Activated effector memory CD4-positive, alpha-beta T cell treated with anti-CD3 and anti-CD28 coated beads, Interleukin-2, amount 50 U/mL, for 16 hours (primary cell): Measurements from ENCODE around the gene PARD3.

Source experiments
- DNase-seq: peaks from one replicate; pipeline ENCODE4 v3.0.0-alpha.2; 2020

PARD3 gene

GRCh38 chr10:34107626-34108516, 707.2 kb downstream of the PARD3 start:
- DNase-seq: no peak

GRCh38 chr10:34106356-34106885, 708.7 kb downstream of the PARD3 start:
- DNase-seq: no peak

GRCh38 chr10:34104829-34105572, 710.1 kb downstream of the PARD3 start:
- DNase-seq: no peak

GRCh38 chr10:34102893-34103506, 712.1 kb downstream of the PARD3 start:
- DNase-seq: no peak

- no peak for DNase-seq
Measured at GRCh38 chr10:34102237-34102673, 712.8 kb downstream of the PARD3 start.

GRCh38 chr10:34101001-34101400, 714.1 kb downstream of the PARD3 start:
- DNase-seq: no peak

- no peak for DNase-seq
Measured at GRCh38 chr10:34098821-34099567, 716.1 kb downstream of the PARD3 start.

GRCh38 chr10:34097682-34098081, 717.4 kb downstream of the PARD3 start:
- DNase-seq: no peak

GRCh38 chr10:34094961-34095360, 720.1 kb downstream of the PARD3 start:
- DNase-seq: no peak

- DNase-seq: no peak
Measured at GRCh38 chr10:34094146-34094696, 720.9 kb downstream of the PARD3 start.

- DNase-seq: no peak
Measured at GRCh38 chr10:34092891-34093290, 722.2 kb downstream of the PARD3 start.

- DNase-seq: no peak
Measured at GRCh38 chr10:34091635-34092195, 723.4 kb downstream of the PARD3 start.

GRCh38 chr10:34089253-34089652, 725.8 kb downstream of the PARD3 start:
- no peak for DNase-seq

GRCh38 chr10:34088208-34088794, 726.8 kb downstream of the PARD3 start:
- DNase-seq: no peak

- no peak for DNase-seq
Measured at GRCh38 chr10:34087095-34087418, 728.0 kb downstream of the PARD3 start.

- DNase-seq: no peak
Measured at GRCh38 chr10:34083567-34083966, 731.5 kb downstream of the PARD3 start.

GRCh38 chr10:34081948-34082347, 733.1 kb downstream of the PARD3 start:
- DNase-seq: no peak

- DNase-seq: no peak
Measured at GRCh38 chr10:34081347-34081743, 733.8 kb downstream of the PARD3 start.

GRCh38 chr10:34080485-34081346, 734.4 kb downstream of the PARD3 start:
- DNase-seq: no peak

GRCh38 chr10:34079702-34080484, 735.2 kb downstream of the PARD3 start:
- no peak for DNase-seq
